Measurements from ENCODE around the gene FDPS. TPM values are rescaled to one million over a fixed set of nuclear protein-coding genes. Genes with fewer than 3 reads are reported as not detected.

FDPS gene
- polyA plus RNA-seq (2013, experiment 1 of 2): 396 TPM
- 471 TPM for polyA plus RNA-seq (2013, experiment 2 of 2)

DNA sequence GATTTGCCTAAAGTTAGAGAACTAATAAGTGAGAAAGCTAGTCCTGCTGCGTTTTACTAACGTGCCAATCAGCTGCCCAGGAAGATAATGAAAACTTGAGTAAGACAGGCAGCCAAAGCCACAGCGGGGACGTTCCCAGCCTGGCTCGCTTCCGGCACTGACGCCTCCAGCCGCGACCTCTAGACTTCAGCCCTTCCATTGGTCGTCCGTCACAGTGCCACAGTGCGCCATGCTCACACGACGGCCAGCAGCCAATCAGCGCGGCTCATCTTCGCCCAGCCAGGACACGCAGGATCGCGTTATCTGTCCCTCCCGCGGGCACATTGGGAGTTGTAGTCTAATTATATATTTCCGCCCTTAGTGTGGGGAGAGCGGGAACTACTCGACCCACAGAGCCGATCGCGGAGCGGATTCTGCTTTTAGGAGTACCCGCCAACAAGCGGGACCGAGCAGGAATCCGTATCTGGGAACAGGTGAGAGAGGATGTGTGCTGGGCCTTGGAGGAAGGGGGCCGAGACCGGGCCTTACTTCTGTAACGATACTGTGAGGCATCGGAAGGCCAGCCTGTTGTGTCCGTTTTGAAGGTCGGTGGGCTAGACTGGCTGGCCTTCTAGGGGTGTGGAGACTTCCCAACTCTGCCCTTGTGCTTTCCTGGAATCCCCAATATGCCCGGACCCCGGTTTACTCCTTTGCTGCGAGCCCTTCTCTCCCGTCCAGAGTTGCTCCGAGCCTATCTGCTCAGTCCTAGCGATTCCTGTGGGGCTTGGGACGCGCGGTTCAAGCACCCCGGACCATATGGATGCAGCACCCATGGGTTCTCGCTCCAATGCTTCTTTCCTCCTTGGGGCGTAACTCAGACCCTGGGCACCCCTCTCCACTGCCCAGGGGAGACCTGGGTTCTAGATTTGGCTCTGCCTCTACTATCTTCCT, at the start of gene FDPS:
Gene FDPS, plus strand, starts transcription at position 374 of the 930 bp plus-strand sequence. CDS start 924 bp downstream, outside the sequence.
- Histone ChIP-seq H3K9ac (ENCODE audit: low read depth, low read length) (peak within 1 kb of the TSS; percentile 87), H3K27ac (ENCODE audit: low read depth, low read length) (peak within 1 kb of the TSS; percentile 77), H3K4me3 (ENCODE audit: low read length) (peak within 1 kb of the TSS; percentile 89), H3K36me3 (ENCODE audit: insufficient read depth, low read length) (peaks cover 34% of the 10 kb centered on the region), H3K27me3 (ENCODE audit: insufficient read depth, low read length) (no peaks in the 10 kb centered on the region), H3K9me3 (ENCODE audit: insufficient read depth, low read depth, low read length) (no peaks in the 10 kb centered on the region), H3K4me1 (ENCODE audit: insufficient read depth, low read length) (peaks cover 3% of the 10 kb centered on the region; the same call in 1 of the 2 replicates)
- WGBS: under 1% methylated on average over 51 of the region's 51 CpGs

DNA sequence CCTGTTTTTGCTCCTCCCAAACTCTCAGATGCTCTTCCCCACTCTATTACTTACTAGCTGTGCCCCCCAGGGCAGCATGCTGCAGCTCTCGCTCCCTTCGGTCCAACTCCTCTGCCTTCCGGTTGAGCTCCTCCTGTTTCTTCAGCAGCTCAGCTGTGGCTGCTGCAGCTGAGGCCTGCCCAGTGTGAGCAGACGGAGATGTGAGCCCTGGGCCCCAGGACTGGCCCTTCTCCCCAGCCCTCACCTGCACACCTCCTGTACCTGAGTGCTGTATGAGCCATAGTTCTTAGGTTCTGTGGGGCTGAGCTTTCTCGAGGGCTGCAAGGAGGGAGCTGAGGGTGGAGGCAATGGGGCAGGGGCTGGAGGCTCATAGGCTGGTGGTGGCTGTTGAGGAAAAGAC, 48.4 kb upstream of the FDPS start:
- no peak overlapping the region for H3K9ac ChIP-seq (ENCODE audit: low read depth, low read length)
- H3K27me3 ChIP-seq (ENCODE audit: insufficient read depth, low read length): no peaks in the 10 kb centered on the region
- H3K36me3 ChIP-seq (ENCODE audit: insufficient read depth, low read length): peaks cover 50% of the 10 kb centered on the region
- H3K4me1 ChIP-seq (ENCODE audit: insufficient read depth, low read length): peaks cover 8% of the 10 kb centered on the region; the same call in 1 of the 2 replicates
- H3K4me3 ChIP-seq (ENCODE audit: low read length): no peak overlapping the region
- H3K9me3 ChIP-seq (ENCODE audit: insufficient read depth, low read depth, low read length): no peaks in the 10 kb centered on the region
- H3K27ac ChIP-seq (ENCODE audit: low read depth, low read length): no peak overlapping the region
- 94% methylated on average over 5 of the region's 5 CpGs for WGBS

DNA sequence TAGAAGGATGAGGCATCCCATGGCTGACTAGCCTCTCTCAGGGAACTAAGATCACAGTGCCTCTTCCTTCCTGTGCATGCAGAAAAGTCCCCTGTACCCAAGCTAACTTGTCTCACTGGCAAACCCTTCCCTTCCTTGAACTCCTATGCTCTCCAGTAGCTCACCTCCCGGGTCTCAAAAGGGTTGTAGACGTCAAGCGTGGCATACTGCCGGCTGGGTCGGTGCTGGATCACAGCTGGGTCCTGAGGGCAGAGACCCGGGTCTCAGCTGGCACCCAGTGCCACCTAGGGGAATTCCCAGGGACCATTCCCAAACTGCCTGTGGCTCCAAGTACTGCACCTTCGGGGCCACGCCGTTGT, 47.2 kb upstream of the FDPS start:
- Histone ChIP-seq H3K36me3 (ENCODE audit: insufficient read depth, low read length) (peaks cover 61% of the 10 kb centered on the region), H3K9ac (ENCODE audit: low read depth, low read length) (peak overlapping the region; percentile 78)
- WGBS: 4% methylated on average over 9 of the region's 9 CpGs

DNA sequence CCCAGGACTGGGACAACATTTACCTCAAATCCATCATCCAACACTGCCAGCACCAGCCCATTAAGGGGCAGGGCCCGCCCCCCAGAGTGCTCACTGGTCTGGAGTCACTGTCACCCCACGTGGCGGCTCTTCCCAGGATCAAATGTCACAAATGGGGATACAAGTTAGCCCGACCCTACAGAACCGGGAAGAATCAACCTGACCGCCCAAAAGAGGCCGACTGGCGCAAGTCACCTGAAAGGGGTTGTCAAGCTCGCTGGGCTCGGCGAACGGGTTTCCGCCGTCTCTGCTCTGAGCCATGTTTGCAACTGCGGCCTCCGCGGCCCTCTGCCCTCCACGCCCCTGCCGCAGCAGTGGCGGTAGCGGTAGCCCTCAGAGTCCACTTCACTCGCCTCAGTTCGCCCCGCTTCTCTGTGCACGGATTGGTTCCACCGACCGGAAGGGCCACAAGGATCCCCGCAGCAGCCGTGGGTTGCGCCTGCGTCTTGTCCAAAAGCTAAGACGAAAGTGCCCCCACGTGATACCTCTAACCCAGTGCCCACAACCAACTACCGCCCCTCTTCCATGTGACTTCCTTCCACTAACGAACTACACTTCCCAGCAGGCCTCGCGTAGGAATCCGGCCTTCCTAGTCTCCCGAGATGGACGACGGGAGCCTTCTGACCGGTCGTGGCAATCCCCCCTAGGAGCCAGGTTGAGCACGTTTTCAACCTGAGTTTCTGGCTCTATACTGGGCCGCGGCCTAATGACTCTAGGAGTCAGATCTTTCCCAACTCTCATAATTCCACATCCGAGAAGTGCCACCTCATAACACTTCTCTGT, 46.6 kb upstream of the FDPS start, which contains the start of gene SCAMP3:
Gene SCAMP3, minus strand, starts transcription at position 509 of the 822 bp plus-strand sequence. Its CDS starts 209 bp downstream, at position 300.
- Histone ChIP-seq H3K9ac (ENCODE audit: low read depth, low read length) (peak within 1 kb of the TSS; percentile 78), H3K27ac (ENCODE audit: low read depth, low read length) (peak within 1 kb of the TSS; percentile 74; the same call in 1 of the 2 replicates), H3K4me3 (ENCODE audit: low read length) (peak within 1 kb of the TSS; percentile 73), H3K36me3 (ENCODE audit: insufficient read depth, low read length) (peaks cover 63% of the 10 kb centered on the region), H3K4me1 (ENCODE audit: insufficient read depth, low read length) (peaks cover 4% of the 10 kb centered on the region; the same call in 1 of the 2 replicates), H3K9me3 (ENCODE audit: insufficient read depth, low read depth, low read length) (no peaks in the 10 kb centered on the region), H3K27me3 (ENCODE audit: insufficient read depth, low read length) (no peaks in the 10 kb centered on the region)
- 1% methylated on average over 47 of the region's 47 CpGs for WGBS

More for the DNA sequence above, 47.2 kb upstream of the FDPS start:
- Histone ChIP-seq H3K27ac (ENCODE audit: low read depth, low read length) (peak overlapping the region; percentile 6; the same call in 1 of the 2 replicates), H3K9me3 (ENCODE audit: insufficient read depth, low read depth, low read length) (no peaks in the 10 kb centered on the region), H3K4me1 (ENCODE audit: insufficient read depth, low read length) (peaks cover 4% of the 10 kb centered on the region; the same call in 1 of the 2 replicates), H3K4me3 (ENCODE audit: low read length) (peak overlapping the region; percentile 73), H3K27me3 (ENCODE audit: insufficient read depth, low read length) (no peaks in the 10 kb centered on the region)

DNA sequence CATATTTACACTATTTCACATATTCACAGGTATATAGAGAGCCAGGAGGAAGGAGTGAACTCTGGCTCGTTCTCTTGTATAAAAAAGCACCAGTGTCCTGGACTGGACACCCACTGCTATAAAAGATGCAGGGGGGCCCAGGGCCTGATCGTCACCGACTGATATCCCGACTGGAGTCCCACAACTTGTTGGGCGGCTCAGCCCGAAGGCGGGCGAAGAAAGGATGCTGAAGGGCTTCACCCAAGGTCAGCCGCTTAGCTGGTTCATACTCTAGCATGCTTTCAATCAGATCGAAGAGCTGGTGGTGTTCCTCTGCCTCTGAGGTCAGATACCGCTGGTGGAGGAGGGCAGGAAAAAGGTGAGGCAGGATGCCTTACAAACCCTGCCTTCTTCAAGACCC, 45.6 kb upstream of the FDPS start:
- WGBS: 95% methylated on average over 11 of the region's 11 CpGs
- H3K36me3 ChIP-seq (ENCODE audit: insufficient read depth, low read length): peaks cover 66% of the 10 kb centered on the region
- no peak overlapping the region for H3K27ac ChIP-seq (ENCODE audit: low read depth, low read length)
- no peaks in the 10 kb centered on the region for H3K27me3 ChIP-seq (ENCODE audit: insufficient read depth, low read length)
- no peak overlapping the region for H3K4me3 ChIP-seq (ENCODE audit: low read length)
- peaks cover 4% of the 10 kb centered on the region; the same call in 1 of the 2 replicates for H3K4me1 ChIP-seq (ENCODE audit: insufficient read depth, low read length)
- H3K9me3 ChIP-seq (ENCODE audit: insufficient read depth, low read depth, low read length): no peaks in the 10 kb centered on the region
- H3K9ac ChIP-seq (ENCODE audit: low read depth, low read length): no peak overlapping the region

DNA sequence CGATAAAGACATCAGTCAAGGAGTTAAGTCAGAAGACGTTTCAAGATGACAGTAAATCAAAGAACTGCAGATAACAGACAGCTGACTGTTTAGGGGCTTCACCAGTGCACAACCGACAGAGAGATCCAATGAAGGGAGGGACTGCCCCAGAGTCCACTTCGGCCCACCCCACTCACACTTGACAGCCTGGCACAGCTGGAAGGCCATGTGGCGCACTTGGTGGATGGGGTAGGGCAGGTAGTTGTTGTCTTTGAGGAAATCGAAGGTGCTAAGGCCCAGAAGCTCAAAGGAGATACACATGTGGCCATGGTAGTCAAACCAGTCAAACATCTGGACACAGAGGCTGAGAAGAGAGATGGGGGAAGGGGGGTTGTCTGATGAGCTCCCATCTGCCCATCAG, 42.1 kb upstream of the FDPS start:
- 96% methylated on average over 6 of the region's 6 CpGs for WGBS
- Histone ChIP-seq H3K27ac (ENCODE audit: low read depth, low read length) (no peak overlapping the region), H3K27me3 (ENCODE audit: insufficient read depth, low read length) (no peaks in the 10 kb centered on the region), H3K4me3 (ENCODE audit: low read length) (no peak overlapping the region), H3K36me3 (ENCODE audit: insufficient read depth, low read length) (peaks cover 86% of the 10 kb centered on the region), H3K9me3 (ENCODE audit: insufficient read depth, low read depth, low read length) (no peaks in the 10 kb centered on the region), H3K9ac (ENCODE audit: low read depth, low read length) (no peak overlapping the region), H3K4me1 (ENCODE audit: insufficient read depth, low read length) (no peaks in the 10 kb centered on the region)

DNA sequence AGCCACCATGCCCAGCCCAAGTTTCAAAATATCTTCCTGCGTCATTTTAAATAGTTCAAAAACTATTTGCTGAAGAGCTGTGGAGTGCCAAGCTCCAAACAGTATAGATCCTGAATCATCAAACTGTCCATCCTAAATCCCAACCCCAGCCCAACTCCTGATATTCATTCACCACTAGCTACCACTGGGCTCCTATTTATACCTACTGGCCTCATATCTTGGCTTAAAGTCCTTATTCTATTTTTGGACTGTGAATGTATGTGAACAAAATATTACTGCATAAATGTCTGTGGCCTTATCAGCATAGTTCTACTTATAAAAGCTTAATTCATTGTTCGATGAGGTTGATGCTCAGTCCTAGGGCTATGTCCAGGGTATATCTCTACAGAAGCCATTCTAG, 41.3 kb upstream of the FDPS start:
- Histone ChIP-seq H3K36me3 (ENCODE audit: insufficient read depth, low read length) (peaks cover 89% of the 10 kb centered on the region), H3K27me3 (ENCODE audit: insufficient read depth, low read length) (no peaks in the 10 kb centered on the region), H3K4me1 (ENCODE audit: insufficient read depth, low read length) (peaks cover 3% of the 10 kb centered on the region; the same call in 1 of the 2 replicates), H3K9me3 (ENCODE audit: insufficient read depth, low read depth, low read length) (no peaks in the 10 kb centered on the region), H3K27ac (ENCODE audit: low read depth, low read length) (no peak overlapping the region), H3K4me3 (ENCODE audit: low read length) (no peak overlapping the region), H3K9ac (ENCODE audit: low read depth, low read length) (no peak overlapping the region)
- WGBS: 98% methylated on average over 2 of the region's 2 CpGs

DNA sequence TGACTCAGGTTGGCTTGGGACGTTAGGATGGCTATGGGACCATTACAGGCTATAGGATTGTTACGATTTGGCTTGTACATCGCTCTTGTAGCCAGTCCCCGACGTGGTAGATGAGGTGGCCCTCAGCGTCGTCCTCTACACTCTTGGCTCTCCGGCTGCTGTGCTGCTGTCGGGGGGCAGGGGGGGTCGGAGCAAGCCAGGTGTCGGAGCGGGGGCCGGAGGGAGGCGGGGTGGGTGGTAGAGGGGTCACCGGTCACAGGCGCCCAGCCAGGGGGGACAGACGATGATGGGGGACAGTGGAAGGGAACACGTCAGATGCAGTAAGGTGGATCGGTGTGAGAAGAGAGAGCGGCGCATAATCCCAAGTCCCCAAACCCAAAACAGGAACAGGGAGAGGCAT, 40.0 kb upstream of the FDPS start:
- WGBS: 95% methylated on average over 21 of the region's 21 CpGs
- no peak overlapping the region for H3K9ac ChIP-seq (ENCODE audit: low read depth, low read length)
- no peak overlapping the region for H3K4me3 ChIP-seq (ENCODE audit: low read length)
- no peak overlapping the region for H3K27ac ChIP-seq (ENCODE audit: low read depth, low read length)
- no peaks in the 10 kb centered on the region for H3K27me3 ChIP-seq (ENCODE audit: insufficient read depth, low read length)
- H3K36me3 ChIP-seq (ENCODE audit: insufficient read depth, low read length): peaks cover 78% of the 10 kb centered on the region
- H3K9me3 ChIP-seq (ENCODE audit: insufficient read depth, low read depth, low read length): no peaks in the 10 kb centered on the region
- H3K4me1 ChIP-seq (ENCODE audit: insufficient read depth, low read length): peaks cover 5% of the 10 kb centered on the region; the same call in 1 of the 2 replicates

DNA sequence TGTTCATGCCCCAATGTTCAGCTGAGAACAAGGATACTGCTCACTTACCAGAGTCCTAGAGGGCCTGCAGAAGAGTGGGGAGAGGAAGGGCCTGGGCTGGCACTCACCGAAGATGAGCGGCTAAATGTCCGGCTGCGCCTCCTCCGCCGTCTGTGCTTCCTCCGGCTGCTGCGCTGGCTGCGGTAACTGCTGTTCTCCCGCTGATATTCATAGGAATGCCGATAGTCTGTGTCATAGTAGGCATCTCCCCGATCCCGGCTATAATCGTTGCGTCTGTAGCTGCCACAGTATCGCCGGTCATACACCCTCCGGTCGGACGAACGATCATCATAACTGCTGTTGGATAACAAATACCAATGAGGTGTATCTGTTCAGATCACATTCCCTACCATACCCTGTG, 39.3 kb upstream of the FDPS start:
- peaks cover 9% of the 10 kb centered on the region; the same call in 1 of the 2 replicates for H3K4me1 ChIP-seq (ENCODE audit: insufficient read depth, low read length)
- WGBS: 96% methylated on average over 21 of the region's 21 CpGs
- H3K9me3 ChIP-seq (ENCODE audit: insufficient read depth, low read depth, low read length): no peaks in the 10 kb centered on the region
- H3K4me3 ChIP-seq (ENCODE audit: low read length): no peak overlapping the region
- H3K27ac ChIP-seq (ENCODE audit: low read depth, low read length): no peak overlapping the region
- H3K9ac ChIP-seq (ENCODE audit: low read depth, low read length): no peak overlapping the region
- no peaks in the 10 kb centered on the region for H3K27me3 ChIP-seq (ENCODE audit: insufficient read depth, low read length)
- peaks cover 71% of the 10 kb centered on the region for H3K36me3 ChIP-seq (ENCODE audit: insufficient read depth, low read length)

DNA sequence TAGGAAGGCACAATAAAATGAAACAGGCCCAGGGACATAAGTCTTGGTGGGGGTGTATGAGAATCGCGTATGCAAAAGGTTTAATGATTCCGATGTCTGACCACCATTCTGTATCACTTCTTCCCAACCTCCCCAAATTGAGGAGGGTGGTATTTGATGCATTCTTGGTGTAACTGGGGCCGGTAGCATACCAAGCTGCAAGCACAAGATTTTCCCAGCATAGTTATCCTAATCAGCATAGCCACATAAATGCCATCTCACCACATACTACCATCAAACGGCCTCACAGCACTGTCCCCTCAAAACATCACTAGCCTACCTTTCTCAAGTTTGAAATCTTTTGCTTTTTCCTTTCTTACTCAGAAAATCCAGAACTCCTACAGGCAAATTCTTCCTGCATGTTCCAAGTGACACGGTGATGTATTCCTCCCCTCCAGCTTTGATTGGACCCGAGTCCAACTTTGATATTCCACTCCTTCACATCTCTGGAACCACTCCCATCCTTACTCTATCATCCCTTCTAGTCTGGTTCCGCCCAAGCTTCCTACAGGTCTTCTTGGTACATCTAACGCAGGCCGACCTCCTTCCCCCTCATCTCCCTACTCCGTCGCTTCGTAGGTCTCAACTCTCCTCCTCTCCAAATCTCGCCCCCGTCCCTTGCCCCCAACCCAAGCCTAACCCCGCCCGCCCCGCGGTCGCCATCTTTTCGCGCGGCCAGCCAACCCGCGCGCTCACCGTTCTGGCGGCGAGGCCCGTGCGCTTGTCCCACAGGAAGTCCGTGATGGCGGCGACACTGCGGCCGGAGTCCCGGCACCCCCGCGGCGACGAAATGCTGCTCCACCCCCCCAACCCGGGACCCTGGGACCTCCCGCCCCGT, 36.0 kb upstream of the FDPS start:
- peak overlapping the region; percentile 96 for H3K27ac ChIP-seq (ENCODE audit: low read depth, low read length)

More for the DNA sequence above, 36.0 kb upstream of the FDPS start:
- Histone ChIP-seq H3K27me3 (ENCODE audit: insufficient read depth, low read length) (peaks cover 8% of the 10 kb centered on the region; the same call in 1 of the 2 replicates), H3K9ac (ENCODE audit: low read depth, low read length) (peak overlapping the region; percentile 77), H3K36me3 (ENCODE audit: insufficient read depth, low read length) (peaks cover 39% of the 10 kb centered on the region), H3K9me3 (ENCODE audit: insufficient read depth, low read depth, low read length) (no peaks in the 10 kb centered on the region), H3K4me1 (ENCODE audit: insufficient read depth, low read length) (peaks cover 9% of the 10 kb centered on the region), H3K4me3 (ENCODE audit: low read length) (peak overlapping the region; percentile 89)
- WGBS: under 1% methylated on average over 41 of the region's 44 CpGs

Measured in HUES64 (cell line).